Naive thymus-derived CD4-positive, alpha-beta T cell (primary cell): ENCODE measurements around the gene ZNF787. TPM values are rescaled to one million over a fixed set of nuclear protein-coding genes. Genes with fewer than 3 reads are reported as not detected.

Experiments used
- ATAC-seq: fragments of 150-1000 bp; cut with Tn5 transposase; 2 replicates; pipeline ENCODE4 v1.10.0; 2021; ENCODE audit warnings: mild to moderate bottlenecking, moderate library complexity
- CTCF ChIA-PET: fragments of 350-600 bp; sonication (Branson Sonifier 250); formaldehyde crosslinking; loops from one replicate; lab custom pipeline; 2021; ENCODE audit warnings: antibody characterized with exemption; lab: Charles Lee
- POLR2A ChIA-PET: fragments of 350-600 bp; sonication (Branson Sonifier 250); formaldehyde crosslinking; loops from one replicate; lab custom pipeline; 2021; ENCODE audit warnings: antibody characterized with exemption, inconsistent platforms; lab: Charles Lee
- DNase-seq, 9 donors: peaks; one replicate each; pipeline versions ENCODE4 v3.0.0 to v3.0.0-alpha.2; 2020 to 2022; ENCODE audit warnings: mixed read lengths in 1 of 9
- H3K27ac ChIP-seq: one replicate; pipeline ENCODE4 v1.7.0; 2013; ENCODE audit warnings: mild to moderate bottlenecking, low read depth, low read length, moderate library complexity
- H3K27me3 ChIP-seq, 2 donors: one replicate each; pipeline ENCODE4 v1.7.0; 2013; ENCODE audit warnings: low read length in 2 of 2, mild to moderate bottlenecking in 2 of 2, moderate library complexity in 2 of 2; ENCODE audit not compliant: control insufficient read depth in 2 of 2, insufficient read depth in 2 of 2
- H3K36me3 ChIP-seq, 3 experiments: 1 replicate in 2 of 3; 2 replicates in 1 of 3; pipeline ENCODE4 v1.7.0; 2013; ENCODE audit warnings: low read length in 3 of 3, mild to moderate bottlenecking in 3 of 3, moderate library complexity in 1 of 3; ENCODE audit not compliant: insufficient read depth in 3 of 3, control insufficient read depth in 2 of 3
- H3K4me1 ChIP-seq, 2 donors: one replicate each; pipeline ENCODE4 v1.7.0; 2013; ENCODE audit warnings: low read length in 2 of 2, mild to moderate bottlenecking in 2 of 2, moderate library complexity in 1 of 2; ENCODE audit not compliant: control insufficient read depth in 2 of 2, insufficient read depth in 2 of 2
- H3K4me3 ChIP-seq: 2 replicates; pipeline ENCODE4 v1.7.0; 2013; ENCODE audit warnings: mild to moderate bottlenecking, low read length
- H3K9me3 ChIP-seq, 3 experiments: 1 replicate in 2 of 3; 2 replicates in 1 of 3; pipeline ENCODE4 v1.7.0; 2013; ENCODE audit warnings: low read length in 3 of 3; ENCODE audit not compliant: control insufficient read depth in 2 of 3
- H3K27ac Mint-ChIP-seq, 9 donors: one replicate each; pipeline ENCODE4 v1.8.0; 2020 to 2022; ENCODE audit warnings: mixed read lengths in 9 of 9, mild to moderate bottlenecking in 8 of 9, moderate library complexity in 5 of 9, inconsistent platforms in 2 of 9
- H3K27me3 Mint-ChIP-seq, 5 donors: one replicate each; pipeline ENCODE4 v1.8.0; 2021 to 2022; ENCODE audit warnings: mixed read lengths in 5 of 5, mild to moderate bottlenecking in 1 of 5
- H3K36me3 Mint-ChIP-seq, 5 donors: one replicate each; pipeline ENCODE4 v1.8.0; 2020 to 2022; ENCODE audit warnings: mixed read lengths in 5 of 5, mild to moderate bottlenecking in 3 of 5, inconsistent platforms in 1 of 5
- H3K4me1 Mint-ChIP-seq, 7 donors: one replicate each; pipeline ENCODE4 v1.8.0; 2020 to 2022; ENCODE audit warnings: mixed read lengths in 7 of 7, mild to moderate bottlenecking in 3 of 7, inconsistent platforms in 1 of 7
- H3K4me3 Mint-ChIP-seq, 10 donors: one replicate each; pipeline ENCODE4 v1.8.0; 2020 to 2022; ENCODE audit warnings: mild to moderate bottlenecking in 10 of 10, mixed read lengths in 10 of 10, moderate library complexity in 6 of 10, inconsistent platforms in 2 of 10
- H3K9me3 Mint-ChIP-seq, 11 donors: one replicate each; pipeline ENCODE4 v1.8.0; 2020 to 2022; ENCODE audit warnings: mixed read lengths in 11 of 11, mild to moderate bottlenecking in 4 of 11, inconsistent platforms in 1 of 11, moderate library complexity in 1 of 11
- intact Hi-C, 2 donors: fragments of 100-400 bp; cut with micrococcal nuclease; formaldehyde crosslinking; loops; one replicate each; pipeline ENCODE4 v1.15.1; 2023
- polyA plus RNA-seq, 2 donors: library from polyadenylated mRNA; unstranded; fragments of 300-500 nt; fragmentation: Illumina TruSeq; gene quantifications; one replicate each; pipeline ENCODE4 v1.2.3, GENCODE V29; 2021
- total RNA-seq, 6 experiments: library from RNA in 5 of 6; stranded (reverse) in 5 of 6; gene quantifications; 1 replicate in 5 of 6; 2 replicates in 1 of 6; pipeline ENCODE4 v1.2.3 and lab custom pipeline; 2021 to 2026

Gene ZNF787
- total and polyA plus RNA-seq, 7 experiments from 2014 or later = 1.5 to 41.2 (median 32.2) TPM

DNA sequence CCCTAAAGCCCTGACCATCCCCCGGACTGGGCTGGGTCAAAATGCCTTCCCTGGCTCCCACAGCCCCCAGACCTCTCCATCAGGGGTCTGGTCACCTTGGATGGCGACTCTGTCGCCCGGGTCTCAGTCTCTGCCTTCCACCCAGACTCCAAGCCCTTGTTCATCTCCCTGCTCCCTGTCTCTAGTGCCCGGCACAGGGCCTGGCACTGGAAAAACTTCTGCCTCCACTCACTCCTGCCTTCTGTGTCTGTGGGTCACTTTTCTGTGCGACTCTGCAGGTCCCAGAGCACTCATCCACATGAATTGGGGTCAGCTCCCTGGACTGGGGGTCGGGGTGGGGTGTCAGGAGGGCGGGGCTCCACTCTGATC, 1.1 kb downstream of the ZNF787 start:
- H3K4me1 Mint-ChIP-seq = peaks cover 14 to 72% (median 58%) of the 10 kb centered on the region in 7 donors
- DNase-seq = no peak
- CTCF ChIA-PET = no interaction called here
- Histone ChIP-seq H3K36me3 (peaks cover 0 to 4% (median 0%) of the 10 kb centered on the region in 3 experiments), H3K27me3 (no peaks in the 10 kb centered on the region), H3K9me3 (no peaks in the 10 kb centered on the region), H3K4me3 (peak overlapping the region; percentile 37), H3K4me1 (peaks cover 8 to 21% of the 10 kb centered on the region in 2 donors), H3K27ac (peak overlapping the region; percentile 77)
- H3K9me3 Mint-ChIP-seq = peaks cover 0 to 2% (median 0%) of the 10 kb centered on the region in 11 donors
- intact Hi-C loops = loop anchor here (1.0 to 5.0 kb wide), 3 partner anchors 15 to 1003 kb away; partner anchors contain the start of gene PPP1R12C (in 1 of the 2)
- H3K36me3 Mint-ChIP-seq = peaks cover 0 to 5% (median 0%) of the 10 kb centered on the region in 5 donors
- ATAC-seq = no peak
- peak overlapping the region; percentile 65 to 90 (median 76) for H3K4me3 Mint-ChIP-seq
- POLR2A ChIA-PET = interaction anchor here (0.7 to 4.7 kb wide), 5 partner anchors 10 to 133 kb away, joined by 3 to 40 read pairs (median 3); partner anchors contain the start of gene ZNF444
- peak overlapping the region; percentile 81 to 93 (median 87) for H3K27ac Mint-ChIP-seq
- H3K27me3 Mint-ChIP-seq = no peaks in the 10 kb centered on the region

GRCh38 chr19:56119582-56119978, 1.5 kb downstream of the ZNF787 start:
- DNase-seq (no peak), ATAC-seq (no peak)
- H3K4me1 ChIP-seq = peaks cover 8 to 18% of the 10 kb centered on the region in 2 donors
- no peak overlapping the region for H3K4me3 ChIP-seq
- intact Hi-C loops = loop anchor here in 1 of 2 donors (5.0 kb wide), 1 partner anchor 38 kb away; no protein-coding TSS in a partner anchor
- H3K36me3 ChIP-seq = peaks cover 0 to 4% (median 0%) of the 10 kb centered on the region in 3 experiments
- ChIA-PET POLR2A (interaction anchor here (0.7 to 4.7 kb wide), 3 partner anchors 10 to 133 kb away, joined by 3 to 40 read pairs (median 3); partner anchors contain the start of gene ZNF444), CTCF (no interaction called here)
- peak overlapping the region; percentile 65 to 90 (median 76) for H3K4me3 Mint-ChIP-seq
- H3K27ac ChIP-seq = peak overlapping the region; percentile 77
- H3K27me3 Mint-ChIP-seq = no peaks in the 10 kb centered on the region
- H3K27me3 ChIP-seq = no peaks in the 10 kb centered on the region
- H3K9me3 ChIP-seq = no peaks in the 10 kb centered on the region
- H3K36me3 Mint-ChIP-seq = peaks cover 0 to 5% (median 0%) of the 10 kb centered on the region in 5 donors
- H3K9me3 Mint-ChIP-seq = peaks cover 0 to 2% (median 0%) of the 10 kb centered on the region in 11 donors
- peak overlapping the region; percentile 81 to 93 (median 87) for H3K27ac Mint-ChIP-seq
- H3K4me1 Mint-ChIP-seq = peaks cover 17 to 72% (median 58%) of the 10 kb centered on the region in 7 donors

- Histone ChIP-seq H3K36me3 (peaks cover 0 to 4% (median 0%) of the 10 kb centered on the region in 3 experiments), H3K27me3 (no peaks in the 10 kb centered on the region), H3K4me3 (no peak overlapping the region), H3K27ac (peak overlapping the region; percentile 77), H3K4me1 (peaks cover 8 to 15% of the 10 kb centered on the region in 2 donors), H3K9me3 (no peaks in the 10 kb centered on the region)
- H3K4me1 Mint-ChIP-seq = peaks cover 20 to 73% (median 60%) of the 10 kb centered on the region in 7 donors
- ChIA-PET CTCF (no interaction called here), POLR2A (interaction anchor here (0.5 to 0.9 kb wide), 4 partner anchors 9 to 134 kb away, joined by 3 read pairs; no protein-coding TSS in a partner anchor)
- peaks cover 0 to 5% (median 0%) of the 10 kb centered on the region in 5 donors for H3K36me3 Mint-ChIP-seq
- intact Hi-C loops = loop anchor here in 1 of 2 donors (5.0 kb wide), 1 partner anchor 38 kb away; no protein-coding TSS in a partner anchor
- no peaks in the 10 kb centered on the region for H3K27me3 Mint-ChIP-seq
- no peak for DNase-seq
- H3K9me3 Mint-ChIP-seq = peaks cover 0 to 1% (median 0%) of the 10 kb centered on the region in 11 donors
- H3K27ac Mint-ChIP-seq = peak overlapping the region; percentile 81 to 93 (median 87)
- no peak for ATAC-seq
- H3K4me3 Mint-ChIP-seq = peak overlapping the region; percentile 65 to 90 (median 76)
These were observed 2.2 kb downstream of the ZNF787 start for GRCh38 chr19:56118666-56119581.

GRCh38 chr19:56117889-56118288, 3.2 kb downstream of the ZNF787 start:
- POLR2A ChIA-PET = interaction anchor here (0.5 kb wide), 1 partner anchor 110 kb away, joined by 4 read pairs; no protein-coding TSS in a partner anchor
- no peak for ATAC-seq
- H3K27ac ChIP-seq = no peak overlapping the region
- DNase-seq = no peak
- no peak overlapping the region for H3K4me3 ChIP-seq
- Mint-ChIP-seq H3K27me3 (no peaks in the 10 kb centered on the region), H3K27ac (peak overlapping the region in 5 of 9 donors; percentile 29 to 60 (median 48)), H3K4me1 (peaks cover 29 to 73% (median 63%) of the 10 kb centered on the region in 7 donors), H3K4me3 (peak overlapping the region in 3 of 10 donors; percentile 35 to 90 (median 85)), H3K9me3 (no peaks in the 10 kb centered on the region), H3K36me3 (peaks cover 0 to 5% (median 0%) of the 10 kb centered on the region in 5 donors)
- H3K27me3 ChIP-seq = no peaks in the 10 kb centered on the region
- CTCF ChIA-PET = no interaction called here
- H3K9me3 ChIP-seq = no peaks in the 10 kb centered on the region
- H3K36me3 ChIP-seq = peaks cover 0 to 4% (median 0%) of the 10 kb centered on the region in 3 experiments
- intact Hi-C loops = loop anchor here in 1 of 2 donors (5.0 kb wide), 1 partner anchor 39 kb away; no protein-coding TSS in a partner anchor
- H3K4me1 ChIP-seq = peaks cover 8 to 19% of the 10 kb centered on the region in 2 donors

- POLR2A ChIA-PET = interaction anchor here (0.5 kb wide), 1 partner anchor 111 kb away, joined by 4 read pairs; no protein-coding TSS in a partner anchor
- intact Hi-C loops = loop anchor here in 1 of 2 donors (5.0 kb wide), 1 partner anchor 40 kb away; no protein-coding TSS in a partner anchor
These were observed 3.7 kb downstream of the ZNF787 start for GRCh38 chr19:56117376-56117884.

DNA sequence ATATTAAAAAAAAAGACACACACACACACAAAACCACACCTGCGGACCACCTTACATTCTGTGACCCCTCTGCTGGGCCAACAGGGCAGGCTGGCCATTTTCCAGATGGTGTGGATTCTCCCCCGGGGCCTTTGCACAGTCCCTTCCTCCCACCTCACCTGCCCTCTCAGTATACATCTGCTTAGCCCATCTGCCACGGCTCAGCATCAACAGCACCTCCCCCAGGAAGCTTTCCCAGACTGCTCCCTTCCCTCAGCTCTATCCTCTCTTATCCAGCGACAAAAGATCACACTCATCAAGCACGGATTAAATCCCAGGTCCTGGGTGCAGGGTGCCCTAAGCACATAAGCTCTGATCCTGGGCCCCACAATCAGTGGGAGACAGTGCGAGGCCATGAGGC, 4.5 kb downstream of the ZNF787 start:
- peaks cover 3 to 20% of the 10 kb centered on the region in 2 donors for H3K4me1 ChIP-seq
- no peaks in the 10 kb centered on the region for H3K27me3 ChIP-seq
- H3K4me3 Mint-ChIP-seq = peak overlapping the region in 1 of 10 donors; percentile 12
- no peaks in the 10 kb centered on the region for H3K27me3 Mint-ChIP-seq
- H3K9me3 ChIP-seq = no peaks in the 10 kb centered on the region
- no peak overlapping the region for H3K27ac ChIP-seq
- peak overlapping the region in 4 of 9 donors; percentile 16 to 84 (median 51) for H3K27ac Mint-ChIP-seq
- H3K36me3 ChIP-seq = peaks cover 0 to 4% (median 0%) of the 10 kb centered on the region in 3 experiments
- H3K4me1 Mint-ChIP-seq = peaks cover 41 to 74% (median 66%) of the 10 kb centered on the region in 7 donors
- ATAC-seq (no peak), DNase-seq (no peak)
- intact Hi-C loops = loop anchor here in 1 of 2 donors (5.0 kb wide), 1 partner anchor 41 kb away; no protein-coding TSS in a partner anchor
- ChIA-PET POLR2A (no interaction called here), CTCF (no interaction called here)
- no peak overlapping the region for H3K4me3 ChIP-seq
- H3K9me3 Mint-ChIP-seq = no peaks in the 10 kb centered on the region
- H3K36me3 Mint-ChIP-seq = peaks cover 0 to 5% (median 0%) of the 10 kb centered on the region in 5 donors

More at GRCh38 chr19:56117376-56117884, 3.7 kb downstream of the ZNF787 start:
- H3K4me3 Mint-ChIP-seq = peak overlapping the region in 2 of 10 donors; percentile 35 to 51
- CTCF ChIA-PET = no interaction called here
- peaks cover 0 to 4% (median 0%) of the 10 kb centered on the region in 3 experiments for H3K36me3 ChIP-seq
- H3K36me3 Mint-ChIP-seq = peaks cover 0 to 5% (median 0%) of the 10 kb centered on the region in 5 donors
- ATAC-seq (no peak), DNase-seq (no peak)
- H3K9me3 ChIP-seq = no peaks in the 10 kb centered on the region
- no peaks in the 10 kb centered on the region for H3K9me3 Mint-ChIP-seq
- H3K27ac Mint-ChIP-seq = peak overlapping the region in 3 of 9 donors; percentile 16 to 56 (median 43)
- peaks cover 8 to 20% of the 10 kb centered on the region in 2 donors for H3K4me1 ChIP-seq
- H3K4me3 ChIP-seq = no peak overlapping the region
- H3K27me3 ChIP-seq = no peaks in the 10 kb centered on the region
- no peak overlapping the region for H3K27ac ChIP-seq
- peaks cover 33 to 74% (median 67%) of the 10 kb centered on the region in 7 donors for H3K4me1 Mint-ChIP-seq
- no peaks in the 10 kb centered on the region for H3K27me3 Mint-ChIP-seq
